GM12891 (cell line): Measurements from ENCODE around the gene ACSL4.
"Not testable (repeated sequence)": the region's sequence is repeated elsewhere in the genome, so short reads cannot be mapped to it uniquely, and the experiment has no call there.

Experiments
- DNase-seq: peaks from one replicate; pipeline ENCODE4 v3.0.0; 2011; ENCODE audit warnings: low spot score; ENCODE audit not compliant: insufficient read length
- FAIRE-seq: peaks from 2 replicates; lab custom pipeline; 2011; peaks lifted over from hg19 to GRCh38; lab: Jason Lieb, UNC
- PAX5 ChIP-seq: IDR thresholded peaks from 2 replicates; pipeline ENCODE4 v1.6.1; 2011; ENCODE audit warnings: low read length, moderate library complexity, mild to moderate bottlenecking; ENCODE audit not compliant: insufficient read depth, severe bottlenecking
- POLR2A ChIP-seq: IDR thresholded peaks from 2 replicates; pipeline ENCODE4 v1.6.1; 2011; ENCODE audit warnings: low read depth, low read length, control low read depth
- POLR2AphosphoS5 ChIP-seq: IDR thresholded peaks from 2 replicates; pipeline ENCODE4 v1.6.1; 2011; ENCODE audit warnings: low read depth, low read length, control low read depth
- POU2F2 ChIP-seq: IDR thresholded peaks from 2 replicates; pipeline ENCODE4 v1.6.1; 2011; ENCODE audit warnings: low read depth, mild to moderate bottlenecking, control low read depth, low read length, moderate library complexity
- SPI1 ChIP-seq: IDR thresholded peaks from 2 replicates; pipeline ENCODE4 v1.6.1; 2011; ENCODE audit warnings: low read depth, low read length, control low read depth
- TAF1 ChIP-seq: IDR thresholded peaks from 2 replicates; pipeline ENCODE4 v1.6.1; 2011; ENCODE audit warnings: low read depth, low read length, control low read depth

ACSL4 gene

GRCh38 chrX:109732017-109732801, 848 bp downstream of the ACSL4 start:
- FAIRE-seq (no peak), DNase-seq (peak; percentile 7)
- TF ChIP-seq POLR2A (no peak), POLR2AphosphoS5 (no peak), TAF1 (no peak), SPI1 (peak; percentile 76)

GRCh38 chrX:109728173-109728535, 4.9 kb downstream of the ACSL4 start:
- TF ChIP-seq POLR2A (no peak), POU2F2 (no peak)
- DNase-seq (no peak), FAIRE-seq (no peak)

GRCh38 chrX:109724971-109725370, 8.1 kb downstream of the ACSL4 start:
- FAIRE-seq, DNase-seq: not testable (repeated sequence)

GRCh38 chrX:109720947-109721346, 12.1 kb downstream of the ACSL4 start:
- FAIRE-seq (no peak), DNase-seq (no peak)
- TF ChIP-seq SPI1 (peak; percentile 28; the same call in 1 of the 2 replicates), POLR2AphosphoS5 (no peak), TAF1 (no peak), POLR2A (no peak), POU2F2 (no peak), PAX5 (no peak)

- TF ChIP-seq POLR2A: no peak
- TF ChIP-seq SPI1: no peak
- TF ChIP-seq POU2F2: no peak
- TF ChIP-seq PAX5: no peak
- no peak for TF ChIP-seq TAF1
- TF ChIP-seq POLR2AphosphoS5: no peak
- FAIRE-seq: peak; percentile 80
- DNase-seq: no peak
Measured at GRCh38 chrX:109719264-109719663, 13.8 kb downstream of the ACSL4 start.

GRCh38 chrX:109716431-109717028, 16.5 kb downstream of the ACSL4 start:
- TF ChIP-seq POLR2AphosphoS5: no peak
- no peak for TF ChIP-seq PAX5
- TF ChIP-seq SPI1: no peak
- TF ChIP-seq POU2F2: no peak
- DNase-seq: no peak
- FAIRE-seq: no peak

- TF ChIP-seq POU2F2 (no peak), POLR2AphosphoS5 (no peak), TAF1 (no peak), SPI1 (no peak)
- FAIRE-seq: no peak
- DNase-seq: no peak
Measured at GRCh38 chrX:109714340-109714958, 18.6 kb downstream of the ACSL4 start.

- FAIRE-seq (no peak), DNase-seq (no peak)
- no peak for TF ChIP-seq POU2F2
- no peak for TF ChIP-seq POLR2A
- TF ChIP-seq TAF1: no peak
- no peak for TF ChIP-seq SPI1
- TF ChIP-seq POLR2AphosphoS5: no peak
- TF ChIP-seq PAX5: no peak
Measured at GRCh38 chrX:109710181-109710580, 22.9 kb downstream of the ACSL4 start.

- no peak for TF ChIP-seq POU2F2
- TF ChIP-seq PAX5: peak; percentile 72
- TF ChIP-seq POLR2AphosphoS5: no peak
- TF ChIP-seq TAF1: no peak
- TF ChIP-seq SPI1: peak; percentile 67
- no peak for TF ChIP-seq POLR2A
- DNase-seq (no peak), FAIRE-seq (peak; percentile 63)
Measured at GRCh38 chrX:109709129-109709631, 23.9 kb downstream of the ACSL4 start.

- DNase-seq (no peak), FAIRE-seq (no peak)
- no peak for TF ChIP-seq POU2F2
- no peak for TF ChIP-seq SPI1
- no peak for TF ChIP-seq PAX5
- no peak for TF ChIP-seq POLR2A
- TF ChIP-seq TAF1: no peak
- no peak for TF ChIP-seq POLR2AphosphoS5
Measured at GRCh38 chrX:109707720-109708119, 25.3 kb downstream of the ACSL4 start.
